GM19240 (cell line): ENCODE data around the gene C1orf122.
A peak's percentile ranks its signal among the peaks of the same experiment; 100 is the strongest.

Experiments
- DNase-seq: peaks from one replicate; pipeline ENCODE4 v3.0.0; 2011; ENCODE audit warnings: low spot score; ENCODE audit not compliant: insufficient read length

C1orf122 gene

GRCh38 chr1:37797750-37798345, 9.7 kb upstream of the C1orf122 start:
- DNase-seq, result no peak

- no peak for DNase-seq
Observed at GRCh38 chr1:37802439-37802838, 5.2 kb upstream of the C1orf122 start.

- DNase-seq, result no peak
Observed at GRCh38 chr1:37807220-37807554, 403 bp upstream of the C1orf122 start.

GRCh38 chr1:37808369-37809319, 1.1 kb downstream of the C1orf122 start:
- DNase-seq, result no peak

GRCh38 chr1:37809942-37810341, 2.4 kb downstream of the C1orf122 start:
- no peak for DNase-seq

GRCh38 chr1:37811027-37811655, 3.6 kb downstream of the C1orf122 start:
- peak; percentile 52 for DNase-seq

- DNase-seq, result no peak
Observed at GRCh38 chr1:37813529-37814145, 6.0 kb downstream of the C1orf122 start.

GRCh38 chr1:37814252-37814651, 6.7 kb downstream of the C1orf122 start:
- DNase-seq, result no peak

- no peak for DNase-seq
Observed at GRCh38 chr1:37817481-37817880, 9.9 kb downstream of the C1orf122 start.

GRCh38 chr1:37821481-37821880, 13.9 kb downstream of the C1orf122 start:
- no peak for DNase-seq

- DNase-seq, result no peak
Observed at GRCh38 chr1:37822906-37823815, 15.6 kb downstream of the C1orf122 start.

GRCh38 chr1:37824001-37824400, 16.4 kb downstream of the C1orf122 start:
- no peak for DNase-seq

GRCh38 chr1:37825506-37825905, 17.9 kb downstream of the C1orf122 start:
- DNase-seq, result no peak

- no peak for DNase-seq
Observed at GRCh38 chr1:37828410-37829074, 21.0 kb downstream of the C1orf122 start.

GRCh38 chr1:37831109-37831508, 23.5 kb downstream of the C1orf122 start:
- no peak for DNase-seq

GRCh38 chr1:37831809-37832208, 24.2 kb downstream of the C1orf122 start:
- DNase-seq, result no peak

- no peak for DNase-seq
Observed at GRCh38 chr1:37836788-37837187, 29.2 kb downstream of the C1orf122 start.

GRCh38 chr1:37839676-37840075, 32.1 kb downstream of the C1orf122 start:
- no peak for DNase-seq

- DNase-seq, result no peak
Observed at GRCh38 chr1:37840711-37841110, 33.1 kb downstream of the C1orf122 start.

GRCh38 chr1:37841652-37842051, 34.1 kb downstream of the C1orf122 start:
- no peak for DNase-seq
